Measurements from ENCODE around the gene MFSD8. TPM values are rescaled to one million over a fixed set of nuclear protein-coding genes. Genes with fewer than 3 reads are reported as not detected.

Gene MFSD8
- total and polyA plus RNA-seq, 2 of the 8 experiments (the other 6 are each of a cell fraction or from before 2014, with no cell fraction given), result 9.2 to 15.8 TPM

DNA sequence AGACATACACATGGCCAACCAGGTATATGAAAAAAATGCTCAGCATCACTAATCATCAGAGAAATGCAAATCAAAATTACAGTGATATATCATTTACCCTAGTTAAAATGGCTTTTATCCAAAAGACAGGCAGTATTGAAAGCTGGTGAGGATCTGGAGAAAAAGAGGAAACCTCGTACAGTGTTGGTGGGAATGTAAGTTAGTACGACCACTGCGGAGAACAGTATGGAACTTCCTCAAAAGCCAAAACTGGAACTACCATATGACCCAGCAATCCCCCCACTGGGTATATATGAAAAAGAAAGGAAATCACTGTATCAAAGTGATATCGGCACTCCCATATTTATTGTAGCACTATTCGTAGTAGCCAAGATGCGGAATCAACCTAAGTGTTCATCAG, 23.7 kb upstream of the MFSD8 start:
- no peak overlapping the region for H4K91ac ChIP-seq (replicated peaks; ENCODE audit: insufficient read length, low read length)
- no peak overlapping the region for H3K27ac ChIP-seq (ENCODE audit: low read depth, low read length)
- H2BK15ac ChIP-seq (ENCODE audit: low read length), result no peak overlapping the region
- DNase-seq (ENCODE audit: low read depth in 1 of 2, low spot score in 2 of 2) (no peak), FAIRE-seq (no peak)
- no peak overlapping the region for H2BK20ac ChIP-seq (ENCODE audit: low read length)
- no peaks in the 10 kb centered on the region for H4K20me1 ChIP-seq (replicated peaks in 1 of 2; ENCODE audit: control insufficient read depth in 1 of 2, insufficient read depth in 2 of 2, low read length in 2 of 2)
- H3K9ac ChIP-seq (replicated peaks in 1 of 4; ENCODE audit: extremely low read depth in 1 of 4, low read depth in 3 of 4, low read length in 3 of 4), result no peak overlapping the region
- no peak overlapping the region for H3K56ac ChIP-seq (replicated peaks; ENCODE audit: insufficient read length, low read depth, low read length)
- H3K36me3 ChIP-seq (ENCODE audit: control insufficient read depth in 2 of 4, insufficient read depth in 4 of 4, low read length in 3 of 4), result peaks cover 0 to 18% (median 0%) of the 10 kb centered on the region in 4 experiments; a peak in 4 of 8 replicates
- H3K4me3 ChIP-seq (ENCODE audit: extremely low read depth in 1 of 4, insufficient read depth in 2 of 4, low read depth in 3 of 4, low read length in 4 of 4), result no peak overlapping the region
- no peak overlapping the region for H3K4ac ChIP-seq (replicated peaks; ENCODE audit: insufficient read length, low read depth, low read length)
- no peaks in the 10 kb centered on the region for H3K4me1 ChIP-seq (replicated peaks in 1 of 4; ENCODE audit: control insufficient read depth in 3 of 4, insufficient read depth in 4 of 4, low read length in 3 of 4)
- H4K8ac ChIP-seq (ENCODE audit: extremely low read depth, insufficient read depth, low read length), result no peak overlapping the region
- H4K5ac ChIP-seq (ENCODE audit: insufficient read length, low read depth, low read length), result no peak overlapping the region
- 97% methylated on average over 6 of the region's 6 CpGs; no CpG with 5 or more reads in 1 of the 2 experiments for WGBS, 2 experiments (ENCODE audit: extremely low coverage in 1 of 2, insufficient coverage in 1 of 2, insufficient read length in 1 of 2, insufficient replicate concordance in 2 of 2, low coverage in 1 of 2, low lambda C conversion rate in 2 of 2, missing lambda C conversion rate in 1 of 2)
- no peak overlapping the region for H3K4me2 ChIP-seq (ENCODE audit: insufficient read depth in 1 of 2, low read depth in 2 of 2, low read length in 2 of 2)
- no peaks in the 10 kb centered on the region for H3K79me2 ChIP-seq (ENCODE audit: control insufficient read depth in 1 of 2, insufficient read depth in 2 of 2, low read length in 2 of 2)
- no peaks in the 10 kb centered on the region for H3K9me3 ChIP-seq (ENCODE audit: insufficient read depth in 2 of 2, low read depth in 1 of 2, low read length in 1 of 2)
- no peak for TF ChIP-seq HDAC2 (IDR thresholded peaks at IDR 0.05; ENCODE audit: borderline replicate concordance in 1 of 2, low read depth in 2 of 2, low read length in 2 of 2)
- TF ChIP-seq KDM5A (IDR thresholded peaks at IDR 0.05; ENCODE audit: low read length), result no peak
- no peaks in the 10 kb centered on the region for H3K23me2 ChIP-seq (ENCODE audit: low read depth, low read length)
- no peak overlapping the region for H2BK12ac ChIP-seq (ENCODE audit: low read depth, low read length)
- H2BK120ac ChIP-seq (replicated peaks; ENCODE audit: low read depth, low read length), result no peak overlapping the region
- no peak overlapping the region for H2BK5ac ChIP-seq (ENCODE audit: low read depth, low read length)
- H3K14ac ChIP-seq (ENCODE audit: insufficient read length), result no peak overlapping the region
- H2AFZ ChIP-seq (ENCODE audit: low read length), result no peak overlapping the region
- ChIA-PET POLR2A (ENCODE audit: partially characterized antibody) (no interaction called here), CTCF (ENCODE audit: partially characterized antibody) (no interaction called here)
- no peak overlapping the region for H3K23ac ChIP-seq (ENCODE audit: insufficient read length)
- no peaks in the 10 kb centered on the region for H3K79me1 ChIP-seq (ENCODE audit: low read depth, low read length)
- no peak overlapping the region for H3K18ac ChIP-seq (ENCODE audit: extremely low read depth, low read length)
- no peak overlapping the region for H2AK5ac ChIP-seq (ENCODE audit: low read depth, low read length)
- no peaks in the 10 kb centered on the region for H3K27me3 ChIP-seq (replicated peaks in 1 of 4; ENCODE audit: control insufficient read depth in 3 of 4, extremely low read depth in 1 of 4, insufficient read depth in 3 of 4, low read length in 3 of 4)

Measured in H1 (cell line).